Parietal lobe (tissue), 1 donor: ENCODE results near the gene KLHDC4. TPM values are rescaled to one million over a fixed set of nuclear protein-coding genes. Genes with fewer than 3 reads are reported as not detected.

ENCODE experiments used
- total RNA-seq: library from RNA; depleted of rRNA; stranded (reverse); fragments of >200 nt; gene quantifications from one replicate; pipeline ENCODE4 v1.2.3, GENCODE V29; 2014

Gene KLHDC4
- 59.8 TPM for total RNA-seq

DNA sequence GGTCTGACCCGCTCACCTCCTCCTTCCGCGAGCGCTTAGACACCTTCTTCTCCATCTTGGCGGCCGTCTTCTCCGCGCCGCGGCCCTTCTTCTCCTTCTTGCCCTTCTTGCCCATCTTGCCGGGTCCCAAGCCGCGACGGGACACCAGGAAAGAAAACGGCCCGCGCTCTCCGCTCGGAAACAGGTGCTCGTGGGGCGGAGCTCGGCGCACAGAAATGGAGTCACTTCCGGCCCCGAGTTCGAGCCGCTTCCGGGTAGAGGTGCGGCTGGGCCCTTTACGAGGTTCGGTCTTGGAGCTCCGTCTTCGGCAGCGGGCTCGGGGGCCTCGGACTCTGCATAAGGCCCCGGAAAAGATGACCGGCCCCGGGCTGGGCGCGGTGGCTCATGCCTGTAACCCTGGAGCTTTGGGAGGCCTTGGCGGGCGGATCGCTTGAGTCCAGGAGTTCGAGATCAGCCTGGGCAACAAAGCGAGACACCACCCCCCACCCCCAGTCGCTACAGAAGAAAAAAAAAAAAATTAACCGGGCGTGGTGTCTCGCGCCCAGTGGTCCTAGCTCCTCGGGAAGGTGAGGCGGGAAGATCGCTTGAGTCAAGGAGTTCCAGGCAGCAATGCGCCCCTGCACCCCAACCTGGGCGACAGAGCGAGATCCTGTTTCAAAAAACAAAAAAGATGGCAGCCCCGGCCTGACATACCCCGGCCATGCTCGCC lies at the start of gene KLHDC4:
TSS of gene KLHDC4 (minus strand) at position 211 of the 709 bp plus-strand sequence. CDS start at position 115, 96 bp downstream.

Other genes starting within 250 kb of the KLHDC4 start
- 68.2 TPM for gene JPH3, start 163.5 kb downstream of the KLHDC4 start, total RNA-seq
- gene SLC7A5, start 103.5 kb upstream of the KLHDC4 start, total RNA-seq, result 26.0 TPM
- gene CA5A, start 170.5 kb upstream of the KLHDC4 start, total RNA-seq, result not detected
- gene BANP, start 185.4 kb upstream of the KLHDC4 start, total RNA-seq, result 49.5 TPM